Fibroblast of lung (primary cell): ENCODE results near the gene BCAN. TPM values are rescaled to one million over a fixed set of nuclear protein-coding genes. Genes with fewer than 3 reads are reported as not detected.

Source experiments
- DNase-seq, 2 donors: peaks; one replicate each; pipeline versions ENCODE4 v3.0.0 to v3.0.0-alpha.2; 2010; ENCODE audit warnings: low read depth in 2 of 2
- H2AFZ ChIP-seq: 2 replicates; pipeline ENCODE4 v1.5.1; 2012; ENCODE audit warnings: low read length, control low read depth, inconsistent platforms
- H3K27ac ChIP-seq: 2 replicates; pipeline ENCODE4 v1.5.1; 2011; ENCODE audit warnings: low read length, control low read depth; ENCODE audit not compliant: insufficient read depth
- H3K27me3 ChIP-seq: 2 replicates; pipeline ENCODE4 v1.5.1; 2011; ENCODE audit warnings: mild to moderate bottlenecking, low read length; ENCODE audit not compliant: control insufficient read depth, insufficient read depth
- H3K36me3 ChIP-seq: 2 replicates; pipeline ENCODE4 v1.5.1; 2011; ENCODE audit warnings: low read length; ENCODE audit not compliant: control insufficient read depth, insufficient read depth
- H3K4me1 ChIP-seq: 2 replicates; pipeline ENCODE4 v1.5.1; 2011; ENCODE audit warnings: low read length; ENCODE audit not compliant: control insufficient read depth, insufficient read depth; ENCODE audit errors: extremely low read depth
- H3K4me2 ChIP-seq: 2 replicates; pipeline ENCODE4 v1.5.1; 2011; ENCODE audit warnings: low read length, control low read depth; ENCODE audit not compliant: insufficient read depth; ENCODE audit errors: extremely low read depth
- H3K4me3 ChIP-seq, 4 experiments: fragments of 200-600 bp in 1 of 4; sonication (generic) in 1 of 4; replicated peaks in 1 of 4; 2 replicates each; pipeline ENCODE4 v1.5.1; 2011 to 2016; ENCODE audit warnings: low read length in 4 of 4, low read depth in 3 of 4, mild to moderate bottlenecking in 3 of 4, control low read depth in 2 of 4, inconsistent platforms in 1 of 4, mixed read lengths in 1 of 4; ENCODE audit not compliant: insufficient read depth in 1 of 4; ENCODE audit errors: control extremely low read depth in 1 of 4
- H3K79me2 ChIP-seq: 2 replicates; pipeline ENCODE4 v1.5.1; 2012; ENCODE audit warnings: mild to moderate bottlenecking, low read length, inconsistent platforms; ENCODE audit not compliant: control insufficient read depth, insufficient read depth
- H3K9ac ChIP-seq: 2 replicates; pipeline ENCODE4 v1.5.1; 2011; ENCODE audit warnings: mild to moderate bottlenecking, low read length, control low read depth; ENCODE audit not compliant: insufficient read depth
- H3K9me3 ChIP-seq: 2 replicates; pipeline ENCODE4 v1.5.1; 2012; ENCODE audit warnings: low read depth, low read length; ENCODE audit not compliant: control insufficient read depth, insufficient read depth
- H4K20me1 ChIP-seq: 2 replicates; pipeline ENCODE4 v1.5.1; 2011; ENCODE audit warnings: low read length; ENCODE audit not compliant: control insufficient read depth, insufficient read depth; ENCODE audit errors: extremely low read depth
- EZH2 ChIP-seq: IDR thresholded peaks from 2 replicates; pipeline ENCODE4 v1.5.1; 2012; ENCODE audit warnings: low read length, control low read depth, mild to moderate bottlenecking; ENCODE audit errors: missing control alignments
- polyA plus RNA-seq, 2 donors: library from polyadenylated mRNA; depleted of rRNA in 1 of 2; stranded (reverse) in 1 of 2; unstranded in 1 of 2; fragments of >200 nt; gene quantifications; 2 replicates each; pipeline ENCODE4 v1.2.1, GENCODE V29; 2011 to 2012; ENCODE audit warnings: missing spikeins in 1 of 2
- total RNA-seq: library from RNA; depleted of rRNA; stranded (reverse); fragments of >200 nt; gene quantifications from 2 replicates; pipeline ENCODE4 v1.2.1, GENCODE V29; 2014
- TF ChIP-seq, protein P1 (sequence below), 2 donors: IDR thresholded peaks in 1 of 2; conservative IDR thresholded peaks in 1 of 2; 1 replicate in 1 of 2; 2 replicates in 1 of 2; pipeline ENCODE4 v1.5.1; 2011 to 2012; ENCODE audit warnings: low read length in 2 of 2, control low read depth in 1 of 2, inconsistent platforms in 1 of 2, low read depth in 1 of 2, mild to moderate bottlenecking in 1 of 2

BCAN gene
- total and polyA plus RNA-seq, 2 donors (not counting 1 experiment from before 2014, with no cell fraction given) = 0.03 TPM; not detected in 1

DNA sequence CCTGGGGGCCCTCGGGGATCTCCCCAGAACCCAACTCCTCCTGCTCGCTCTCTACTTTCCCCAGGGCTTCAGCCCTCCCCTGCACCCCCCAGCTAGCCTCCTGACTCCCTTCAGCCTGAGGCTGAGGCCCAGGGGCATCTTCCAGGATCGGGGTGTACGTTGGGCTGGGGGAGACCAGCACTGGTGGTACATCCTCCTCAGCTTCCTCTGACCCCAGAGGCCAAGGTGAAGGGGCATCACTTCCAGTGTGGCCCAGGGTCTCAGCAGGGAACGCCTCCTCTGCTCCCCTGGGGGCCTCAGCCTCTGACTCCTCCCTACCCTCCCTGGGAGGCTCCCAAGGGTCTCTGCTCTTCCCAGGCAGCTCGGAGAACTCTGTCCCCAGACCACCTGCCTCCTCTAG is 28.4 kb downstream of the BCAN start:
- no peaks in the 10 kb centered on the region for H4K20me1 ChIP-seq
- H3K27me3 ChIP-seq = no peaks in the 10 kb centered on the region
- no peak overlapping the region for H2AFZ ChIP-seq
- H3K9ac ChIP-seq = no peak overlapping the region
- H3K36me3 ChIP-seq = peaks cover 9% of the 10 kb centered on the region
- peaks cover 37% of the 10 kb centered on the region for H3K4me1 ChIP-seq
- peaks cover 20% of the 10 kb centered on the region for H3K79me2 ChIP-seq
- no peak overlapping the region for H3K27ac ChIP-seq
- DNase-seq = no peak
- TF ChIP-seq, protein P1, sequence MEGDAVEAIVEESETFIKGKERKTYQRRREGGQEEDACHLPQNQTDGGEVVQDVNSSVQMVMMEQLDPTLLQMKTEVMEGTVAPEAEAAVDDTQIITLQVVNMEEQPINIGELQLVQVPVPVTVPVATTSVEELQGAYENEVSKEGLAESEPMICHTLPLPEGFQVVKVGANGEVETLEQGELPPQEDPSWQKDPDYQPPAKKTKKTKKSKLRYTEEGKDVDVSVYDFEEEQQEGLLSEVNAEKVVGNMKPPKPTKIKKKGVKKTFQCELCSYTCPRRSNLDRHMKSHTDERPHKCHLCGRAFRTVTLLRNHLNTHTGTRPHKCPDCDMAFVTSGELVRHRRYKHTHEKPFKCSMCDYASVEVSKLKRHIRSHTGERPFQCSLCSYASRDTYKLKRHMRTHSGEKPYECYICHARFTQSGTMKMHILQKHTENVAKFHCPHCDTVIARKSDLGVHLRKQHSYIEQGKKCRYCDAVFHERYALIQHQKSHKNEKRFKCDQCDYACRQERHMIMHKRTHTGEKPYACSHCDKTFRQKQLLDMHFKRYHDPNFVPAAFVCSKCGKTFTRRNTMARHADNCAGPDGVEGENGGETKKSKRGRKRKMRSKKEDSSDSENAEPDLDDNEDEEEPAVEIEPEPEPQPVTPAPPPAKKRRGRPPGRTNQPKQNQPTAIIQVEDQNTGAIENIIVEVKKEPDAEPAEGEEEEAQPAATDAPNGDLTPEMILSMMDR (conservative IDR thresholded peaks at IDR 0.05 in 1 of 2, IDR thresholded peaks at IDR 0.05 in 1 of 2; ENCODE audit: low read depth in 1 of 2, low read length in 2 of 2) = no peak
- no peak for TF ChIP-seq EZH2
- H3K9me3 ChIP-seq = no peaks in the 10 kb centered on the region
- no peak overlapping the region for H3K4me3 ChIP-seq
- H3K4me2 ChIP-seq = no peak overlapping the region

DNA sequence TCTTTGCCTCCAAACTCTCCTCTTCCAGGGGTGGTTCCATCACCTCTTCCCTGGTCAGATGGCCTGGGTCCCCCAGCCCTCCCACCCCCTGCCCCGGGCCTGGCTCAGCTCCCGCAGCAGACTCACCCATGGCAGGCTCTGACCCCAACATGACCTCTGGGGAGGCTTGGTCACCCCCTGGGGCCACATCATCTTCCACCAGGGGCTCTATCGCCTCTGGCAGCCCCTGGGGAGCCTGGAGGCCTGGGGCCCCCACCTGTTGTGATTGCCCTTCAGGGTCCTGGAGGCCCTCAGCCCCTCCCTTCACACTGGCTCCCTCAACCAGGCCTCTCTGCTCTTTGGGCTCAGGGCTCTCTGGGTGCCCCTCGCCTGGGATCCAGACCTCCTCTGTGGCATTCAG is 28.9 kb downstream of the BCAN start:
- Histone ChIP-seq H3K4me2 (no peak overlapping the region), H3K9me3 (no peaks in the 10 kb centered on the region), H3K4me1 (peaks cover 33% of the 10 kb centered on the region), H3K27me3 (no peaks in the 10 kb centered on the region), H3K79me2 (peaks cover 24% of the 10 kb centered on the region), H2AFZ (no peak overlapping the region), H4K20me1 (no peaks in the 10 kb centered on the region), H3K4me3 (no peak overlapping the region), H3K27ac (no peak overlapping the region), H3K9ac (no peak overlapping the region), H3K36me3 (peaks cover 9% of the 10 kb centered on the region)
- no peak for DNase-seq
- TF ChIP-seq, protein P1 (conservative IDR thresholded peaks at IDR 0.05 in 1 of 2, IDR thresholded peaks at IDR 0.05 in 1 of 2; ENCODE audit: low read depth in 1 of 2, low read length in 2 of 2) = no peak

DNA sequence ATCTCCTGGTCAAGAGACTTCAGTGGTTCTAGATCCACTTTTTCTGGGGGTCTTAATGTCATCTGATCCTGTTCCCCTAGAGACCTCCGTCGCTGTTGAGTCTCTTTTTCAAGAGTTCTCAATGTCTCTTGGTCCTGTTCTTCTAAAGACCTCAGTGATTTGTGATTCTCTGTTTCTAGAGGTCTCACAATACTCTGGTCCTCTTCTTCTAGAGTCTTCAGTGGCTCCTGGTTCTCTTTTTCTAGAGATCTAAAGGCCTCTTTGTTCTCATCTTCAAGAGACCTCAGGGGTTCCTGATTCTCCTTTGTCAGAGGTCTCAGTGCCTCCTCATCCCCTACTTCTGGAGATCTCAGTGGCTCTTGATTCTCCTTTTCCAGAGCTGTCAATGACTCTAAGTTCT is 29.9 kb downstream of the BCAN start:
- H3K4me1 ChIP-seq = peaks cover 29% of the 10 kb centered on the region
- TF ChIP-seq, protein P1 (conservative IDR thresholded peaks at IDR 0.05 in 1 of 2, IDR thresholded peaks at IDR 0.05 in 1 of 2; ENCODE audit: low read depth in 1 of 2, low read length in 2 of 2) = no peak
- no peak for TF ChIP-seq EZH2
- no peaks in the 10 kb centered on the region for H3K27me3 ChIP-seq
- no peak overlapping the region for H3K4me3 ChIP-seq
- no peak overlapping the region for H2AFZ ChIP-seq
- H3K9ac ChIP-seq = no peak overlapping the region
- H3K4me2 ChIP-seq = no peak overlapping the region
- DNase-seq = no peak
- H4K20me1 ChIP-seq = no peaks in the 10 kb centered on the region
- no peaks in the 10 kb centered on the region for H3K9me3 ChIP-seq
- peaks cover 9% of the 10 kb centered on the region for H3K36me3 ChIP-seq
- peaks cover 34% of the 10 kb centered on the region for H3K79me2 ChIP-seq
- no peak overlapping the region for H3K27ac ChIP-seq
